Measurements from ENCODE around the gene XAGE2. TPM values are rescaled to one million over a fixed set of nuclear protein-coding genes. Genes with fewer than 3 reads are reported as not detected.
"Not testable (repeated sequence)": the region's sequence is repeated elsewhere in the genome, so short reads cannot be mapped to it uniquely, and the experiment has no call there.

The XAGE2 gene, protein sequence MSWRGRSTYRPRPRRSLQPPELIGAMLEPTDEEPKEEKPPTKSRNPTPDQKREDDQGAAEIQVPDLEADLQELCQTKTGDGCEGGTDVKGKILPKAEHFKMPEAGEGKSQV
- total RNA-seq, result not detected

- Histone ChIP-seq H3K36me3 (replicated peaks in 1 of 2; ENCODE audit: insufficient read depth in 1 of 2, low read depth in 2 of 2) (no peaks in the 10 kb centered on the region), H3K4me3 (no peak within 1 kb of the TSS), H3K9me3 (no peaks in the 10 kb centered on the region), H3K27me3 (no peaks in the 10 kb centered on the region), H3K4me1 (no peaks in the 10 kb centered on the region), H3K27ac (no peak within 1 kb of the TSS)
- DNase-seq (no peak), ATAC-seq (no peak)
- intact Hi-C loops (cut with DNase I), result no loop called here
- no peak for TF ChIP-seq POLR2A (IDR thresholded peaks at IDR 0.05)
- TF ChIP-seq CTCF (IDR thresholded peaks at IDR 0.05), result no peak
- WGBS, 2 donors, result 68 to 70% methylated on average over 14 to 17 of the region's 19 CpGs
These were observed at the start of gene XAGE2 for GRCh38 chrX:52368368-52369055. Gene XAGE2 (plus strand): TSS chrX:52369021. CDS start chrX:52370015, 994 bp downstream.

DNA sequence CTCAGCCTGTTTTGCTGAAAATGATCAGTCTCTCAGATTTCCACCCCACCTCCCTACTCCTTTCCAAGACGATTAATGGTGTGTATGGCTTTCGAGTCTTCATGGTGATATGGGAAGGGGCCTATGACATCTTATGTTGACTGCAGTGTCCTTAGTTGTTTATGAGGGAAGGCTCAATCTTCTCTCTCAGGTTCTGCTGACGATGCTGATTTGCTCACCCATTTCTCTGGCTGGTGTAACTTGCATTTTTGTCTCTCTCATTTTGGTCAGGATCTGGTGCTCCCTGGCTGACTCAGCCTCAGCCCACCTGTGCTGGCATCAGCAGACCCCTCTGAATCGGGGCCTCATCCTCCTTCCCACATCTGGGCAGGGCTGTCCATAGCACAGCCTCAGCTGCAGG lies 31.4 kb upstream of the XAGE2 start:
- no peak overlapping the region for H3K4me3 ChIP-seq
- no peak for TF ChIP-seq CTCF (IDR thresholded peaks at IDR 0.05)
- no peak for TF ChIP-seq POLR2A (IDR thresholded peaks at IDR 0.05)
- no peak for DNase-seq
- no peaks in the 10 kb centered on the region for H3K9me3 ChIP-seq
- no peaks in the 10 kb centered on the region for H3K4me1 ChIP-seq
- intact Hi-C loops (cut with DNase I), result no loop called here
- H3K27me3 ChIP-seq, result no peaks in the 10 kb centered on the region
- H3K36me3 ChIP-seq (replicated peaks in 1 of 2; ENCODE audit: insufficient read depth in 1 of 2, low read depth in 2 of 2), result no peaks in the 10 kb centered on the region
- ATAC-seq, result no peak
- WGBS, 2 donors, result 51 to 58% methylated on average over 2 to 4 of the region's 4 CpGs
- H3K27ac ChIP-seq, result no peak overlapping the region

GRCh38 chrX:52341493-52341892 lies 27.3 kb upstream of the XAGE2 start:
- ATAC-seq (no peak), DNase-seq (no peak)
- H3K36me3 ChIP-seq (replicated peaks in 1 of 2; ENCODE audit: insufficient read depth in 1 of 2, low read depth in 2 of 2), result no peaks in the 10 kb centered on the region
- no peaks in the 10 kb centered on the region for H3K27me3 ChIP-seq
- TF ChIP-seq POLR2A (IDR thresholded peaks at IDR 0.05) (no peak), CTCF (IDR thresholded peaks at IDR 0.05) (no peak)
- no peaks in the 10 kb centered on the region for H3K9me3 ChIP-seq
- H3K27ac ChIP-seq, result no peak overlapping the region
- intact Hi-C loops (cut with DNase I), result no loop called here
- H3K4me3 ChIP-seq, result no peak overlapping the region
- no peaks in the 10 kb centered on the region for H3K4me1 ChIP-seq

- H3K36me3 ChIP-seq (replicated peaks in 1 of 2; ENCODE audit: insufficient read depth in 1 of 2, low read depth in 2 of 2); H3K9me3 ChIP-seq; ATAC-seq; H3K4me3 ChIP-seq; intact Hi-C loops (cut with DNase I); H3K27ac ChIP-seq; DNase-seq; H3K4me1 ChIP-seq; H3K27me3 ChIP-seq: not testable (repeated sequence)
- 17 to 37% methylated on average over 1 to 6 of the region's 6 CpGs for WGBS, 2 donors
These were observed 25.7 kb upstream of the XAGE2 start for GRCh38 chrX:52343131-52343530.

DNA sequence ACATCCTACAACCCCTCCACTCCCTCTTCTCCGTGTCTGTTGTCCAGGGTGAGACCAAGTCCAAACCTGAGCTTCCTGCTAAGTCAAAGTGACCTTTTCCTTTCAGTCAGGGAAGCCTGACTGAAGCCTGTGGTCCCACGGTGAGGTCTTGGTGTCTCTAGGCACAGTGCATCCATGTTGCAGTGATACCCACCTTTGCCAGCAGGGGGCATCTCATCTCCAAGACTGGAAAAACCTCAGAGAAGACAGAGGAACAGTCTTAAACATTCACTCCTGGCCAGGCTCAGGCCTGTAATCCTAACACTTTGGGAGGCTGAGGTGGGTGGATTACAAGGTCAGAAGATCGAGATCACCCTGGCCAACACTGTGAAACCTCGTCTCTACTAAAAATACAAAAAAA lies 23.4 kb upstream of the XAGE2 start:
- intact Hi-C loops (cut with DNase I); H3K27me3 ChIP-seq; H3K4me1 ChIP-seq; ATAC-seq; H3K36me3 ChIP-seq (replicated peaks in 1 of 2; ENCODE audit: insufficient read depth in 1 of 2, low read depth in 2 of 2); H3K9me3 ChIP-seq; H3K4me3 ChIP-seq; H3K27ac ChIP-seq: not testable (repeated sequence)
- peak; percentile 29 to 71 (median 48) for DNase-seq
- 24 to 25% methylated on average over 3 to 4 of the region's 4 CpGs for WGBS, 2 donors
- peak in 6 of 7 experiments; percentile 20 to 50 (median 37) for TF ChIP-seq CTCF (IDR thresholded peaks at IDR 0.05)
